Keratinocyte (primary cell): ENCODE results near the gene CREB1. TPM values are rescaled to one million over a fixed set of nuclear protein-coding genes. Genes with fewer than 3 reads are reported as not detected.

Experiments
- DNase-seq: peaks from one replicate; pipeline ENCODE4 v3.0.0-alpha.2; 2011; ENCODE audit warnings: low read depth, missing footprints, low spot score
- FAIRE-seq: peaks from 2 replicates; lab custom pipeline; 2011; peaks lifted over from hg19 to GRCh38; lab: Jason Lieb, UNC
- H2AFZ ChIP-seq: 2 replicates; pipeline ENCODE4 v1.6.0; 2012; ENCODE audit warnings: low read length, control low read depth, inconsistent platforms; ENCODE audit not compliant: control insufficient read depth
- H3K27ac ChIP-seq: 2 replicates; pipeline ENCODE4 v1.5.1; 2011; ENCODE audit warnings: low read length; ENCODE audit not compliant: control insufficient read depth, insufficient read depth
- H3K27me3 ChIP-seq: 3 replicates; pipeline ENCODE4 v1.6.0; 2011; ENCODE audit warnings: low read length; ENCODE audit not compliant: control insufficient read depth, insufficient read depth; ENCODE audit errors: extremely low read depth
- H3K36me3 ChIP-seq, 2 experiments: 2 replicates in 1 of 2; 3 replicates in 1 of 2; pipeline ENCODE4 v1.5.1; 2011; ENCODE audit warnings: low read length in 2 of 2, mild to moderate bottlenecking in 1 of 2; ENCODE audit not compliant: control insufficient read depth in 2 of 2, insufficient read depth in 2 of 2; ENCODE audit errors: extremely low read depth in 1 of 2
- H3K4me1 ChIP-seq: 3 replicates; pipeline ENCODE4 v1.5.1; 2011; ENCODE audit warnings: low read length; ENCODE audit not compliant: control insufficient read depth, insufficient read depth; ENCODE audit errors: extremely low read depth
- H3K4me2 ChIP-seq: 3 replicates; pipeline ENCODE4 v1.6.0; 2011; ENCODE audit warnings: low read depth, low read length; ENCODE audit not compliant: control insufficient read depth, insufficient read depth; ENCODE audit errors: extremely low read depth
- H3K4me3 ChIP-seq, 3 experiments: fragments of 200-600 bp in 1 of 3; sonication (generic) in 1 of 3; 2 replicates in 2 of 3; 3 replicates in 1 of 3; pipeline ENCODE4 v1.5.1; 2011 to 2016; ENCODE audit warnings: low read length in 3 of 3, mild to moderate bottlenecking in 3 of 3, control low read depth in 2 of 3, inconsistent platforms in 1 of 3, low read depth in 1 of 3, mixed read lengths in 1 of 3, mixed run types in 1 of 3, moderate library complexity in 1 of 3; ENCODE audit not compliant: control insufficient read depth in 2 of 3, insufficient read depth in 2 of 3; ENCODE audit errors: extremely low read depth in 1 of 3
- H3K79me2 ChIP-seq: 2 replicates; pipeline ENCODE4 v1.6.0; 2012; ENCODE audit warnings: low read length; ENCODE audit not compliant: control insufficient read depth, insufficient read depth
- H3K9ac ChIP-seq: 3 replicates; pipeline ENCODE4 v1.6.0; 2011; ENCODE audit warnings: low read length; ENCODE audit not compliant: control insufficient read depth, insufficient read depth; ENCODE audit errors: extremely low read depth
- H3K9me1 ChIP-seq: 3 replicates; pipeline ENCODE4 v1.6.0; 2011; ENCODE audit warnings: low read length; ENCODE audit not compliant: control insufficient read depth, insufficient read depth; ENCODE audit errors: extremely low read depth
- H3K9me3 ChIP-seq: 2 replicates; pipeline ENCODE4 v1.5.1; 2012; ENCODE audit warnings: low read depth, low read length; ENCODE audit not compliant: control insufficient read depth
- H4K20me1 ChIP-seq: 3 replicates; pipeline ENCODE4 v1.6.0; 2011; ENCODE audit warnings: low read length; ENCODE audit not compliant: control insufficient read depth, insufficient read depth; ENCODE audit errors: extremely low read depth
- EZH2 ChIP-seq: IDR thresholded peaks from one replicate; pipeline ENCODE4 v1.6.1; 2012; ENCODE audit warnings: inconsistent platforms, mild to moderate bottlenecking, low read length, moderate library complexity
- dilution Hi-C: fragments of 300-500 bp; cut with MboI; formaldehyde crosslinking; loops from one replicate; pipeline ENCODE4 v1.7.0; 2020; ENCODE audit warnings: low sequenced_read_pairs; ENCODE audit not compliant: extremely low pct_ligation_motif_present
- polyA plus RNA-seq, 5 experiments: library from polyadenylated mRNA; depleted of rRNA in 3 of 5; stranded (reverse) in 3 of 5; stranded (forward) in 1 of 5; unstranded in 1 of 5; fragments of >200 nt; gene quantifications; 1 replicate in 1 of 5; 2 replicates in 3 of 5; 3 replicates in 1 of 5; pipeline versions ENCODE4 v1.2.1 to v1.2.3, GENCODE V29; 2011 to 2012; ENCODE audit warnings: missing spikeins in 2 of 5, low read depth in 1 of 5, low replicate concordance in 1 of 5
- TF ChIP-seq, protein P1 (sequence below), 3 experiments: IDR thresholded peaks in 1 of 3; conservative IDR thresholded peaks in 1 of 3; optimal IDR thresholded peaks in 1 of 3; 2 replicates in 2 of 3; 3 replicates in 1 of 3; pipeline versions ENCODE3 to v1.5.1; 2011; ENCODE audit warnings: low read length in 3 of 3, mild to moderate bottlenecking in 3 of 3, moderate library complexity in 2 of 3, control low read depth in 1 of 3, inconsistent platforms in 1 of 3; ENCODE audit not compliant: insufficient read depth in 2 of 3; ENCODE audit errors: extremely low read depth in 1 of 3

The CREB1 gene
- polyA plus RNA-seq, 1 donor (not counting 4 experiments of a cell fraction or from before 2014, with no cell fraction given) = 38.9 TPM

DNA sequence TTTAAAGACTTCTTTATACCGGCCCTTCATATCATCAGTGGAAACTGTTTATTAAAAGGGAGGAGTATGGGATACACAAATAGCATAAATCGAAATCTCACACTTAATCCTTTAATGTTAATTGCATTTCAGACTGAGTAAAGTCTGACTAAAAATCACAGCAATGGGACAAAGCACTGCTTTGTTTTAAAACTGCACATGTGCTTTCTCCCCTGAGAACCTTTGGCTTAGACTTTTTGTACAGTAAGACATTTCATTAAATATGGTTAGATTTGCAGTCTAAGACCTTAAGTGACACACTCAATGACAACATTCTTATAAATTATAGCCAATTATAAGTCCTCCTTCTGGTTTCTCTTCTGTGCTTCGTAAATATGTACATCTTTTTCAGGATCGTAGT lies 83.0 kb downstream of the CREB1 start:
- H3K9ac ChIP-seq = no peak overlapping the region
- H3K4me3 ChIP-seq = no peak overlapping the region
- H3K9me3 ChIP-seq = no peaks in the 10 kb centered on the region
- peaks cover 11% of the 10 kb centered on the region for H3K4me1 ChIP-seq
- FAIRE-seq = no peak
- no peak for DNase-seq
- no peaks in the 10 kb centered on the region for H3K27me3 ChIP-seq
- TF ChIP-seq, protein P1, sequence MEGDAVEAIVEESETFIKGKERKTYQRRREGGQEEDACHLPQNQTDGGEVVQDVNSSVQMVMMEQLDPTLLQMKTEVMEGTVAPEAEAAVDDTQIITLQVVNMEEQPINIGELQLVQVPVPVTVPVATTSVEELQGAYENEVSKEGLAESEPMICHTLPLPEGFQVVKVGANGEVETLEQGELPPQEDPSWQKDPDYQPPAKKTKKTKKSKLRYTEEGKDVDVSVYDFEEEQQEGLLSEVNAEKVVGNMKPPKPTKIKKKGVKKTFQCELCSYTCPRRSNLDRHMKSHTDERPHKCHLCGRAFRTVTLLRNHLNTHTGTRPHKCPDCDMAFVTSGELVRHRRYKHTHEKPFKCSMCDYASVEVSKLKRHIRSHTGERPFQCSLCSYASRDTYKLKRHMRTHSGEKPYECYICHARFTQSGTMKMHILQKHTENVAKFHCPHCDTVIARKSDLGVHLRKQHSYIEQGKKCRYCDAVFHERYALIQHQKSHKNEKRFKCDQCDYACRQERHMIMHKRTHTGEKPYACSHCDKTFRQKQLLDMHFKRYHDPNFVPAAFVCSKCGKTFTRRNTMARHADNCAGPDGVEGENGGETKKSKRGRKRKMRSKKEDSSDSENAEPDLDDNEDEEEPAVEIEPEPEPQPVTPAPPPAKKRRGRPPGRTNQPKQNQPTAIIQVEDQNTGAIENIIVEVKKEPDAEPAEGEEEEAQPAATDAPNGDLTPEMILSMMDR (optimal IDR thresholded peaks at IDR 0.05 in 1 of 3, IDR thresholded peaks at IDR 0.05 in 1 of 3, conservative IDR thresholded peaks at IDR 0.05 in 1 of 3; ENCODE audit: extremely low read depth in 1 of 3, insufficient read depth in 2 of 3, low read length in 3 of 3) = no peak
- no peak for TF ChIP-seq EZH2
- no peak overlapping the region for H3K4me2 ChIP-seq
- no peak overlapping the region for H2AFZ ChIP-seq
- H3K27ac ChIP-seq = no peak overlapping the region
- dilution Hi-C loops = no loop called here
- no peaks in the 10 kb centered on the region for H3K9me1 ChIP-seq
- H3K36me3 ChIP-seq = no peaks in the 10 kb centered on the region
- H4K20me1 ChIP-seq = no peaks in the 10 kb centered on the region
- no peaks in the 10 kb centered on the region for H3K79me2 ChIP-seq

DNA sequence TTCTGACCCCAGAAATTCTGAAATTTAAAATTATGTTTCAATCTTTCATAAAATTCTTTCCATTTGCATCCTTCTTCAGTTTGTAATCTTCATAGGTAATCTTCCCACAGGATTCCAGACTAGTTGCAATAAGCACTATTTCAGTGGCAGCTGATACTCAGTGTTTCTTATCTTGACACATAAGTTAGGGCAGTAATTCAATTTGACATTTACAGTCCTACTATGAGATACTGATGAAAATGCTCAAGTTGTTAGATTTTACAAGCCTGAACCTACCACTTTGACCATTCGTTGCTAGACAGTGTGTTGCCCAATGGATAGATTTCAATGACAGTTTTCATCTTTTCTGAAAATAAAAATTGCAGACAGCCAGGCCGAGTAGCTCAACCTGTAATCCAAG lies 85.1 kb downstream of the CREB1 start:
- Histone ChIP-seq H3K79me2 (no peaks in the 10 kb centered on the region), H3K9ac (no peak overlapping the region), H3K9me3 (no peaks in the 10 kb centered on the region), H3K27ac (no peak overlapping the region), H3K9me1 (no peaks in the 10 kb centered on the region), H3K36me3 (peaks cover under 1 to 4% of the 10 kb centered on the region in 2 experiments), H4K20me1 (no peaks in the 10 kb centered on the region), H3K27me3 (no peaks in the 10 kb centered on the region), H2AFZ (no peak overlapping the region), H3K4me3 (no peak overlapping the region), H3K4me1 (peaks cover 14% of the 10 kb centered on the region), H3K4me2 (no peak overlapping the region)
- TF ChIP-seq, protein P1 (optimal IDR thresholded peaks at IDR 0.05 in 1 of 3, IDR thresholded peaks at IDR 0.05 in 1 of 3, conservative IDR thresholded peaks at IDR 0.05 in 1 of 3; ENCODE audit: extremely low read depth in 1 of 3, insufficient read depth in 2 of 3, low read length in 3 of 3) = no peak
- no peak for TF ChIP-seq EZH2
- DNase-seq (no peak), FAIRE-seq (no peak)
- dilution Hi-C loops = no loop called here
